Body of pancreas (tissue), 4 donors: ENCODE data around the gene ARHGAP1.

Experiments used
- POLR2A ChIP-seq, 3 donors: fragments of 450-650 bp; IDR thresholded peaks; one replicate each; pipeline ENCODE4 v1.6.1; 2016; ENCODE audit warnings: antibody characterized with exemption in 3 of 3, mild to moderate bottlenecking in 2 of 3
- TF ChIP-seq, protein P1 (sequence below), 7 experiments: fragments of 450-650 bp in 4 of 7; fragments of 200-600 bp in 3 of 7; sonication (generic) in 3 of 7; IDR thresholded peaks; one replicate each; pipeline ENCODE4 v1.5.1; 2016 to 2019; ENCODE audit warnings: antibody characterized with exemption in 7 of 7

DNA sequence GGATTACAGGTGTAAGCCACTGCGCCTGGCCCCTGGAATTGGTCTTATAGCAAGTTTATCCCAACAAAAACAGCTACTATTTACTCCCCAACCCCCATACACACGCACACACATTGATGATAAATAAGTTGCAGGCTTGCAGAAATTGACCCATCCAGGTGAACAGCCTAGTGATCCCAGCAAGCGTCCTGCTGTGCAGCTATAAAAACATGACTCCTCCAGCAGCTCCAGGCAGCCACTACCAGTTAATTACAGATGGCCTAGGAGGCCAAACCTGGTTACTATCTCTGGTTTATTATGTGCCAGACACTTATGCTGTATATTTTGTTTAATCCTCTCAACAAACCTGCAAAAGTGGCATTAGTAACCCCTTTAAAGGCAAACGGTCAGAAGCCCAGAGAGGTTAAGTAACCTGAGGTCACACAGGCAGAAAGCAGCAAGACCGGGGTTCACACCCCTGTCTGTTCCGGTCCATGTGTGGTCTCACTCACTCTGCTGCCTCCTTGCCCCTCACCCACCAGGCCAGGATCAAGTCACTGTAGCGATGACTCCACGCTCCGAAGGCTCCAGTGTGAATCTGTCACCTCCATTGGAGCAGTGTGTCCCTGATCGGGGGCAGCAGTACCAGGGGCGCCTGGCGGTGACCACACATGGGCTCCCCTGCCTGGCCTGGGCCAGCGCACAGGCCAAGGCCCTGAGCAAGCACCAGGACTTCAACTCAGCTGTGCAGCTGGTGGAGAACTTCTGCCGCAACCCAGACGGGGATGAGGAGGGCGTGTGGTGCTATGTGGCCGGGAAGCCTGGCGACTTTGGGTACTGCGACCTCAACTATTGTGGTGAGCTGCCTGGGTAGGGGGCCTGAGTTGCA lies 25.2 kb upstream of the ARHGAP1 start:
- TF ChIP-seq POLR2A (IDR thresholded peaks at IDR 0.05), result no peak
- TF ChIP-seq, protein P1, sequence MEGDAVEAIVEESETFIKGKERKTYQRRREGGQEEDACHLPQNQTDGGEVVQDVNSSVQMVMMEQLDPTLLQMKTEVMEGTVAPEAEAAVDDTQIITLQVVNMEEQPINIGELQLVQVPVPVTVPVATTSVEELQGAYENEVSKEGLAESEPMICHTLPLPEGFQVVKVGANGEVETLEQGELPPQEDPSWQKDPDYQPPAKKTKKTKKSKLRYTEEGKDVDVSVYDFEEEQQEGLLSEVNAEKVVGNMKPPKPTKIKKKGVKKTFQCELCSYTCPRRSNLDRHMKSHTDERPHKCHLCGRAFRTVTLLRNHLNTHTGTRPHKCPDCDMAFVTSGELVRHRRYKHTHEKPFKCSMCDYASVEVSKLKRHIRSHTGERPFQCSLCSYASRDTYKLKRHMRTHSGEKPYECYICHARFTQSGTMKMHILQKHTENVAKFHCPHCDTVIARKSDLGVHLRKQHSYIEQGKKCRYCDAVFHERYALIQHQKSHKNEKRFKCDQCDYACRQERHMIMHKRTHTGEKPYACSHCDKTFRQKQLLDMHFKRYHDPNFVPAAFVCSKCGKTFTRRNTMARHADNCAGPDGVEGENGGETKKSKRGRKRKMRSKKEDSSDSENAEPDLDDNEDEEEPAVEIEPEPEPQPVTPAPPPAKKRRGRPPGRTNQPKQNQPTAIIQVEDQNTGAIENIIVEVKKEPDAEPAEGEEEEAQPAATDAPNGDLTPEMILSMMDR (IDR thresholded peaks at IDR 0.05), result no peak
